Neural progenitor cell (in vitro differentiated cells): ENCODE data around the gene KCNIP1. TPM values are rescaled to one million over a fixed set of nuclear protein-coding genes. Genes with fewer than 3 reads are reported as not detected.

Experiments
- DNase-seq: peaks from one replicate; pipeline ENCODE4 v3.0.0-alpha.2; 2016; ENCODE audit warnings: low spot score
- H2AFZ ChIP-seq: fragments of 200-600 bp; sonication (generic); replicated peaks from 2 replicates; pipeline ENCODE4 v1.6.1; 2016; ENCODE audit warnings: antibody characterized with exemption
- H3F3A ChIP-seq: fragments of 200-600 bp; sonication (generic); 2 replicates; pipeline ENCODE4 v1.6.1; 2016; ENCODE audit warnings: antibody characterized with exemption, low read depth
- H3K27ac ChIP-seq: fragments of 200-600 bp; sonication (generic); 2 replicates; pipeline ENCODE4 v1.5.1; 2016; ENCODE audit warnings: mild to moderate bottlenecking
- H3K27me3 ChIP-seq: fragments of 200-600 bp; sonication (generic); 2 replicates; pipeline ENCODE4 v1.6.1; 2016; ENCODE audit warnings: mild to moderate bottlenecking, moderate library complexity
- H3K36me3 ChIP-seq: fragments of 200-600 bp; sonication (generic); 2 replicates; pipeline ENCODE4 v1.5.1; 2016
- H3K4me1 ChIP-seq: fragments of 200-600 bp; sonication (generic); 2 replicates; pipeline ENCODE4 v1.6.1; 2016; ENCODE audit warnings: mixed run types
- H3K4me2 ChIP-seq: fragments of 200-600 bp; sonication (generic); 2 replicates; pipeline ENCODE4 v1.6.1; 2016
- H3K4me3 ChIP-seq: fragments of 200-600 bp; sonication (generic); 2 replicates; pipeline ENCODE4 v1.5.1; 2016
- H3K79me2 ChIP-seq: fragments of 200-600 bp; sonication (generic); 2 replicates; pipeline ENCODE4 v1.6.1; 2016; ENCODE audit warnings: low read depth
- H3K9ac ChIP-seq: fragments of 200-600 bp; sonication (generic); 2 replicates; pipeline ENCODE4 v1.6.1; 2016
- H3K9me3 ChIP-seq: fragments of 200-600 bp; sonication (generic); 2 replicates; pipeline ENCODE4 v1.5.1; 2016; ENCODE audit warnings: low read depth
- H4K20me1 ChIP-seq: fragments of 200-600 bp; sonication (generic); 2 replicates; pipeline ENCODE4 v1.6.1; 2016; ENCODE audit warnings: low read depth
- H3K27ac Mint-ChIP-seq: 3 replicates; pipeline ENCODE4 v1.8.0; 2021; ENCODE audit warnings: mixed read lengths
- H3K27me3 Mint-ChIP-seq: 2 replicates; pipeline ENCODE4 v1.8.0; 2022; ENCODE audit warnings: low read depth, mild to moderate bottlenecking, inconsistent platforms, moderate library complexity, mixed read lengths; ENCODE audit not compliant: insufficient read depth
- H3K36me3 Mint-ChIP-seq: 3 replicates; pipeline ENCODE4 v1.8.0; 2021; ENCODE audit warnings: mixed read lengths
- H3K4me1 Mint-ChIP-seq: 3 replicates; pipeline ENCODE4 v1.8.0; 2021; ENCODE audit warnings: mixed read lengths
- H3K4me3 Mint-ChIP-seq: 3 replicates; pipeline ENCODE4 v1.8.0; 2021; ENCODE audit warnings: mild to moderate bottlenecking, moderate library complexity, mixed read lengths
- H3K9me3 Mint-ChIP-seq: 3 replicates; pipeline ENCODE4 v1.8.0; 2020; ENCODE audit warnings: mixed read lengths
- CTCF ChIP-seq: fragments of 200-600 bp; sonication (generic); IDR thresholded peaks from 2 replicates; pipeline ENCODE4 v1.5.1; 2017; ENCODE audit warnings: antibody characterized with exemption, mild to moderate bottlenecking
- EZH2 ChIP-seq: fragments of 200-600 bp; sonication (generic); IDR thresholded peaks from 2 replicates; pipeline ENCODE4 v1.6.1; 2017; ENCODE audit warnings: antibody characterized with exemption, mild to moderate bottlenecking, moderate library complexity
- EZH2phosphoT487 ChIP-seq: fragments of 200-600 bp; sonication (generic); IDR thresholded peaks from 2 replicates; pipeline ENCODE4 v1.6.1; 2017; ENCODE audit warnings: antibody characterized with exemption
- total RNA-seq: library from RNA; depleted of rRNA; stranded (reverse); fragments of >200 nt; gene quantifications from 2 replicates; pipeline ENCODE4 v1.2.3, GENCODE V29; 2015; ENCODE audit warnings: low replicate concordance

Gene KCNIP1
- total RNA-seq, 1 donor from 2014 or later, result 2.8 TPM

DNA sequence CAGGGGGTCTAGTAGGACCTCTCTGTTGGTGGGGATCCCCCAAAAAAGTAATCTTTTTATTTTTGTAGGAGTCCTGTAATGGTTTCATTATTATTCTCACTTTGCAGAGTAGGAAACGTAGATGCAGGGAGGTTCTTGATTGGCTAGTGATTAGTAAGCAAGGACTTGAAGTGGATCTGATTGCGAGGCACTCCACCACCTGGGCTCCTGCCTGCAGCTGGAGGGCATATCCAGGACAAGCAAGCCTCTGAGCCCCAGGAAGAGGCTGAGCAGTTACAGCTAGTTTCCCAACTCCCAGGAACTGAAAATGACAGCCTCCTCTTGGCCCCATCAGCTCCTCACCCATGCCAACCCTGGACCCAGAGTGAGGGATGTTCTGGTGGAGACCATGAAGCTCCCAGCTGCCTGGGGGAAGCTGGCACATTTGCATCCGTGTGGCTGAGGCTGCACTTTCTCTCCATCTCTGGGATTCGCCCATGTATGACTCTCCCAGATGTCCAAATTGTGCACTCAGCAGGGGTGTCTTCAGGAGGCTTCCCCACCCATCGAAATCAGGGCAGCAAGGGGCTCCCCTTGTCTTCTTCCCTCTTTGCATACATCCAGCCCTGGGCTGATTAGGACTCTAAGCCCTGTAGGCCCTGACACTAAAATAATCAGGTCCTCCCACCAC is 10.2 kb downstream of the KCNIP1 start:
- no peak overlapping the region for H3K4me3 ChIP-seq
- no peaks in the 10 kb centered on the region for H4K20me1 ChIP-seq
- Mint-ChIP-seq H3K4me1 (peaks cover 7% of the 10 kb centered on the region), H3K27ac (no peak overlapping the region), H3K36me3 (no peaks in the 10 kb centered on the region), H3K27me3 (no peaks in the 10 kb centered on the region), H3K4me3 (no peak overlapping the region), H3K9me3 (no peaks in the 10 kb centered on the region)
- H3K27me3 ChIP-seq, result no peaks in the 10 kb centered on the region
- no peaks in the 10 kb centered on the region for H3K4me1 ChIP-seq
- no peak overlapping the region for H3K9ac ChIP-seq
- H3K79me2 ChIP-seq, result no peaks in the 10 kb centered on the region
- H3K36me3 ChIP-seq, result no peaks in the 10 kb centered on the region
- no peak overlapping the region for H2AFZ ChIP-seq
- no peak overlapping the region for H3K4me2 ChIP-seq
- H3K9me3 ChIP-seq, result no peaks in the 10 kb centered on the region
- TF ChIP-seq EZH2phosphoT487 (no peak), EZH2 (no peak), CTCF (no peak)
- DNase-seq, result no peak
- no peaks in the 10 kb centered on the region for H3F3A ChIP-seq
- H3K27ac ChIP-seq, result no peak overlapping the region

GRCh38 chr5:170517411-170517810 is 13.6 kb downstream of the KCNIP1 start:
- Histone ChIP-seq H3K4me1 (peaks cover 7% of the 10 kb centered on the region), H3K9me3 (no peaks in the 10 kb centered on the region), H3K79me2 (no peaks in the 10 kb centered on the region), H3K4me2 (no peak overlapping the region), H3K27ac (no peak overlapping the region), H3K36me3 (no peaks in the 10 kb centered on the region), H3K27me3 (no peaks in the 10 kb centered on the region), H3K4me3 (no peak overlapping the region), H2AFZ (no peak overlapping the region), H4K20me1 (no peaks in the 10 kb centered on the region), H3K9ac (no peak overlapping the region), H3F3A (no peaks in the 10 kb centered on the region)
- Mint-ChIP-seq H3K27ac (no peak overlapping the region), H3K9me3 (no peaks in the 10 kb centered on the region), H3K4me1 (peaks cover 5% of the 10 kb centered on the region), H3K4me3 (no peak overlapping the region), H3K27me3 (peaks cover 4% of the 10 kb centered on the region), H3K36me3 (no peaks in the 10 kb centered on the region)
- TF ChIP-seq EZH2, result no peak
- no peak for TF ChIP-seq EZH2phosphoT487
- no peak for TF ChIP-seq CTCF
- DNase-seq, result no peak

DNA sequence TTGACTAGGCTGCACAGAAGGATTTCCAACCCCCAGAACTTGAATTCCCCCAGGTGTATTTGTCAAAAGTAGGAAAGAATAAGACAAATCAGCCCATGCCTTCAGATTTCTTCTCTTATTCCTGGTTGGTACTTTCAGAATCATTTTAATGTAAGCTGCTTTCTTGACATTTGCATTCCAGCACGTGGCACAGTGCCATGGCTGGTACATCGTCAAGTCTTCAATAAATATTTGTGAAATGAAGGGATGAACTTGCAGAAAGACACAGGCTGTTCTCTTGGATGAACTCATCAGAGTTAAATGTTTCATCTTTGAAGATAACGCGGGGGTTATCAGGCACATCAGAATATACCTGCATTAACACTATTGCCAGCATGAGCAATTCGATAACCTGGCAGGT is 14.5 kb downstream of the KCNIP1 start:
- Histone ChIP-seq H3K27me3 (no peaks in the 10 kb centered on the region), H3K36me3 (no peaks in the 10 kb centered on the region), H3K4me2 (no peak overlapping the region), H3K27ac (no peak overlapping the region), H3F3A (no peaks in the 10 kb centered on the region), H3K4me1 (peaks cover 14% of the 10 kb centered on the region), H3K9me3 (no peaks in the 10 kb centered on the region), H3K9ac (no peak overlapping the region), H3K79me2 (no peaks in the 10 kb centered on the region), H4K20me1 (no peaks in the 10 kb centered on the region), H3K4me3 (no peak overlapping the region), H2AFZ (no peak overlapping the region)
- Mint-ChIP-seq H3K27me3 (peaks cover 4% of the 10 kb centered on the region), H3K9me3 (no peaks in the 10 kb centered on the region), H3K4me1 (peaks cover 12% of the 10 kb centered on the region), H3K27ac (no peak overlapping the region), H3K36me3 (no peaks in the 10 kb centered on the region), H3K4me3 (no peak overlapping the region)
- TF ChIP-seq EZH2phosphoT487 (no peak), EZH2 (no peak), CTCF (no peak)
- no peak for DNase-seq
